Liver (tissue), 9 donors: ENCODE measurements around the gene YIPF3. TPM values are rescaled to one million over a fixed set of nuclear protein-coding genes. Genes with fewer than 3 reads are reported as not detected.

Experiments used
- DNase-seq: peaks from one replicate; pipeline ENCODE4 v3.0.0-alpha.2; 2017; ENCODE audit warnings: low spot score
- H3K27ac ChIP-seq, 2 donors: one replicate each; pipeline ENCODE4 v1.7.0; 2013; ENCODE audit warnings: inconsistent platforms in 2 of 2, low read length in 2 of 2, control low read depth in 1 of 2, low read depth in 1 of 2, mild to moderate bottlenecking in 1 of 2
- H3K27me3 ChIP-seq, 4 donors: one replicate each; pipeline versions ENCODE4 v1.6.1 to v1.7.0; 2013; ENCODE audit warnings: low read length in 3 of 4, inconsistent platforms in 1 of 4, mild to moderate bottlenecking in 1 of 4, moderate library complexity in 1 of 4; ENCODE audit not compliant: control insufficient read depth in 4 of 4, insufficient read depth in 4 of 4
- H3K36me3 ChIP-seq, 4 donors: one replicate each; pipeline versions ENCODE4 v1.6.1 to v1.7.0; 2013; ENCODE audit warnings: low read length in 3 of 4, mild to moderate bottlenecking in 3 of 4, low read depth in 1 of 4, moderate library complexity in 1 of 4; ENCODE audit not compliant: control insufficient read depth in 4 of 4, insufficient read depth in 3 of 4
- H3K4me1 ChIP-seq, 4 donors: one replicate each; pipeline versions ENCODE4 v1.6.1 to v1.7.0; 2013; ENCODE audit warnings: low read length in 3 of 4, mild to moderate bottlenecking in 3 of 4, moderate library complexity in 1 of 4; ENCODE audit not compliant: control insufficient read depth in 4 of 4, insufficient read depth in 4 of 4
- H3K4me3 ChIP-seq, 3 donors: one replicate each; pipeline versions ENCODE4 v1.6.1 to v1.7.0; 2013; ENCODE audit warnings: low read length in 3 of 3, control low read depth in 1 of 3, low read depth in 1 of 3, mild to moderate bottlenecking in 1 of 3
- H3K9ac ChIP-seq, 2 donors: one replicate each; pipeline ENCODE4 v1.7.0; 2013; ENCODE audit warnings: low read length in 2 of 2, mild to moderate bottlenecking in 2 of 2, moderate library complexity in 2 of 2, control low read depth in 1 of 2, low read depth in 1 of 2
- H3K9me3 ChIP-seq, 4 donors: one replicate each; pipeline versions ENCODE4 v1.6.1 to v1.7.0; 2013; ENCODE audit warnings: low read length in 3 of 4; ENCODE audit not compliant: control insufficient read depth in 4 of 4
- CTCF ChIP-seq: fragments of 150-350 bp; IDR thresholded peaks from 2 replicates; pipeline ENCODE4 v1.5.1; 2017; ENCODE audit warnings: improper control_type of control experiment, low read depth, low read length; ENCODE audit not compliant: missing input control
- EGR1 ChIP-seq, 2 donors: IDR thresholded peaks; 2 replicates each; pipeline ENCODE4 v1.6.1; 2016 to 2018; ENCODE audit warnings: antibody characterized with exemption in 2 of 2, low read depth in 2 of 2
- FOXA1 ChIP-seq: IDR thresholded peaks from 2 replicates; pipeline ENCODE4 v1.6.1; 2016; ENCODE audit warnings: antibody characterized with exemption
- GABPA ChIP-seq, 2 donors: IDR thresholded peaks in 1 of 2; conservative IDR thresholded peaks in 1 of 2; 2 replicates each; pipeline ENCODE4 v1.6.1; 2016; ENCODE audit warnings: antibody characterized with exemption in 2 of 2, mild to moderate bottlenecking in 1 of 2, moderate library complexity in 1 of 2
- HNF4A ChIP-seq, 2 donors: conservative IDR thresholded peaks; 2 replicates each; pipeline ENCODE4 v1.6.1; 2016; ENCODE audit warnings: antibody characterized with exemption in 2 of 2, mild to moderate bottlenecking in 2 of 2
- HNF4G ChIP-seq: IDR thresholded peaks from 2 replicates; pipeline ENCODE4 v1.6.1; 2016; ENCODE audit warnings: antibody characterized with exemption
- JUND ChIP-seq, 2 donors: IDR thresholded peaks; 2 replicates each; pipeline ENCODE4 v1.6.1; 2016; ENCODE audit warnings: antibody characterized with exemption in 2 of 2
- MAX ChIP-seq: IDR thresholded peaks from 2 replicates; pipeline ENCODE4 v1.6.1; 2016; ENCODE audit warnings: antibody characterized with exemption
- REST ChIP-seq: IDR thresholded peaks from 2 replicates; pipeline ENCODE4 v1.6.1; 2016; ENCODE audit warnings: antibody characterized with exemption, mild to moderate bottlenecking
- RXRA ChIP-seq, 2 donors: IDR thresholded peaks; 2 replicates each; pipeline ENCODE4 v1.6.1; 2017 to 2018; ENCODE audit warnings: antibody characterized with exemption in 2 of 2, mild to moderate bottlenecking in 1 of 2
- SP1 ChIP-seq: IDR thresholded peaks from 2 replicates; pipeline ENCODE4 v1.6.1; 2018; ENCODE audit warnings: antibody characterized with exemption, mild to moderate bottlenecking
- TAF1 ChIP-seq: conservative IDR thresholded peaks from 2 replicates; pipeline ENCODE4 v1.6.1; 2016; ENCODE audit warnings: antibody characterized with exemption, mild to moderate bottlenecking
- YY1 ChIP-seq: IDR thresholded peaks from 2 replicates; pipeline ENCODE4 v1.6.1; 2016; ENCODE audit warnings: antibody characterized with exemption, mild to moderate bottlenecking
- WGBS: extraction: QIAGEN DNeasy Blood & Tissue Kit; methylation state at CpG from one replicate; pipeline ENCODE4 v1.1.7; 2013; 5-methylcytosine and 5-hydroxymethylcytosine counted together
- polyA plus RNA-seq, 2 donors: library from polyadenylated mRNA; stranded (reverse) in 1 of 2; unstranded in 1 of 2; fragments of 200-250 nt in 1 of 2; fragments of >200 nt in 1 of 2; fragmentation: Nextera tagmentation in 1 of 2; extraction: Ambion mirVana in 1 of 2; gene quantifications; one replicate each; pipeline versions ENCODE4 v1.2.1 to v1.2.3, GENCODE V29; 2013 to 2015
- total RNA-seq, 2 donors: library from RNA; depleted of rRNA; stranded (reverse); fragments of >200 nt; gene quantifications; one replicate each; pipeline ENCODE4 v1.2.3, GENCODE V29; 2014
- TF ChIP-seq, protein P1 (sequence below): IDR thresholded peaks from 2 replicates; pipeline ENCODE4 v1.6.1; 2016; ENCODE audit warnings: antibody characterized with exemption
- donor health status: healthy.
- donor health status: healthy.
- donor health status: healthy.
- donor health status: healthy.
- donor health status: healthy.

YIPF3 gene
- total and polyA plus RNA-seq, 4 donors, result 43.8 to 91.9 (median 61.6) TPM

GRCh38 chr6:43491750-43492661 lies 24.7 kb downstream of the YIPF3 start:
- H3K36me3 ChIP-seq, result no peaks in the 10 kb centered on the region
- no peak overlapping the region for H3K9ac ChIP-seq
- no peaks in the 10 kb centered on the region for H3K9me3 ChIP-seq
- TF ChIP-seq YY1, result no peak
- TF ChIP-seq HNF4A (conservative IDR thresholded peaks at IDR 0.05), result peak in 1 of 2 donors; percentile 8
- TF ChIP-seq MAX, result no peak
- no peaks in the 10 kb centered on the region for H3K27me3 ChIP-seq
- H3K4me1 ChIP-seq, result peaks cover 10 to 35% (median 25%) of the 10 kb centered on the region in 4 donors
- H3K27ac ChIP-seq, result peak overlapping the region in 1 of 2 donors; percentile 41
- H3K4me3 ChIP-seq, result no peak overlapping the region
- DNase-seq, result no peak
- WGBS, result 67% methylated on average over 10 of the region's 10 CpGs

DNA sequence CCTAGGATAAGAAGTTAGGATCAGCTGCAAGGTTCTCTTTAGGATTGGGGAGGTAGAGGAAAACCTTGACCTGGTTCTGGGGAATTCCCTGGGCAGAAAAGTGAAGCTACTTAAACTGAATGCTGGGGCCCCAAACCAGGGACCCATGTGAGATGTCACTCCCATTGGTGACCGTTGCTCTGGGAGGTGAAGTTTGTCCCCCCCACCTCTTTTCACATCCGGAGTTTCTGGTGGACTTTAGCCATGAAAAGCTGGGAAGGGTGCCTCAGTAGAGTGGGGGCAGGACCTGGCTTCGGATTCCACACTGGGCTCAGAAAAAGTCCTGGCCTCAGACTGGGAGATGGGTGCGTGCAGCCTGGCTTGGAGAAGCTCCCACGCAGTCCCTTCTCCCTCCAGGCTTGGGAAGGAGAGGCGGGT lies 26.2 kb downstream of the YIPF3 start:
- H3K9me3 ChIP-seq, result no peaks in the 10 kb centered on the region
- peak overlapping the region in 1 of 2 donors; percentile 44 for H3K27ac ChIP-seq
- no peak for DNase-seq
- TF ChIP-seq REST, result no peak
- TF ChIP-seq CTCF, result no peak
- TF ChIP-seq JUND (IDR thresholded peaks at IDR 0.05), result no peak
- TF ChIP-seq TAF1, result no peak
- peak in 1 of 2 donors; percentile 45 for TF ChIP-seq RXRA (IDR thresholded peaks at IDR 0.05)
- no peak for TF ChIP-seq EGR1 (IDR thresholded peaks at IDR 0.05; ENCODE audit: low read depth in 2 of 2)
- TF ChIP-seq SP1, result peak; percentile 69
- TF ChIP-seq FOXA1, result no peak
- peak; percentile 73 for TF ChIP-seq HNF4G
- TF ChIP-seq, protein P1, sequence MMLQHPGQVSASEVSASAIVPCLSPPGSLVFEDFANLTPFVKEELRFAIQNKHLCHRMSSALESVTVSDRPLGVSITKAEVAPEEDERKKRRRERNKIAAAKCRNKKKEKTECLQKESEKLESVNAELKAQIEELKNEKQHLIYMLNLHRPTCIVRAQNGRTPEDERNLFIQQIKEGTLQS, result no peak
- TF ChIP-seq YY1, result no peak
- TF ChIP-seq GABPA (IDR thresholded peaks at IDR 0.05 in 1 of 2, conservative IDR thresholded peaks at IDR 0.05 in 1 of 2), result no peak
- peak; percentile 87 to 90 for TF ChIP-seq HNF4A (conservative IDR thresholded peaks at IDR 0.05)
- no peak for TF ChIP-seq MAX
- H3K27me3 ChIP-seq, result no peaks in the 10 kb centered on the region
- no peaks in the 10 kb centered on the region for H3K36me3 ChIP-seq
- no peak overlapping the region for H3K9ac ChIP-seq
- no peak overlapping the region for H3K4me3 ChIP-seq
- peaks cover 10 to 26% (median 21%) of the 10 kb centered on the region in 4 donors for H3K4me1 ChIP-seq
- WGBS, result 29% methylated on average over 6 of the region's 6 CpGs
